IgD-negative memory B cell (primary cell): ENCODE data around the gene PDE8B. TPM values are rescaled to one million over a fixed set of nuclear protein-coding genes. Genes with fewer than 3 reads are reported as not detected.
A peak's percentile ranks its signal among the peaks of the same experiment; 100 is the strongest.

Experiments
- H3K27ac Mint-ChIP-seq, 3 donors: one replicate each; pipeline ENCODE4 v1.8.0; 2020 to 2022; ENCODE audit warnings: mild to moderate bottlenecking in 3 of 3, mixed read lengths in 3 of 3, moderate library complexity in 1 of 3
- H3K27me3 Mint-ChIP-seq: one replicate; pipeline ENCODE4 v1.8.0; 2021; ENCODE audit warnings: mixed read lengths
- H3K36me3 Mint-ChIP-seq: one replicate; pipeline ENCODE4 v1.8.0; 2020; ENCODE audit warnings: mild to moderate bottlenecking, mixed read lengths
- H3K4me1 Mint-ChIP-seq, 3 donors: one replicate each; pipeline ENCODE4 v1.8.0; 2020 to 2022; ENCODE audit warnings: mixed read lengths in 3 of 3, mild to moderate bottlenecking in 1 of 3
- H3K4me3 Mint-ChIP-seq, 4 donors: one replicate each; pipeline ENCODE4 v1.8.0; 2020 to 2022; ENCODE audit warnings: mild to moderate bottlenecking in 4 of 4, mixed read lengths in 4 of 4, moderate library complexity in 3 of 4
- H3K9me3 Mint-ChIP-seq, 3 donors: one replicate each; pipeline ENCODE4 v1.8.0; 2020 to 2021; ENCODE audit warnings: mixed read lengths in 3 of 3, mild to moderate bottlenecking in 1 of 3
- polyA plus RNA-seq: library from polyadenylated mRNA; unstranded; fragments of 300-500 nt; fragmentation: Illumina TruSeq; gene quantifications from one replicate; pipeline ENCODE4 v1.2.3, GENCODE V29; 2021

PDE8B gene
- polyA plus RNA-seq, 1 donor from 2014 or later = not detected

- peak overlapping the region in 1 of 4 donors; percentile 6 for H3K4me3 Mint-ChIP-seq
- H3K27ac Mint-ChIP-seq = no peak overlapping the region
- peaks cover 4% of the 10 kb centered on the region for H3K36me3 Mint-ChIP-seq
- H3K4me1 Mint-ChIP-seq = peaks cover 5 to 7% (median 6%) of the 10 kb centered on the region in 3 donors
- H3K9me3 Mint-ChIP-seq = peaks cover 0 to 3% (median 0%) of the 10 kb centered on the region in 3 donors
- H3K27me3 Mint-ChIP-seq = peaks cover 4% of the 10 kb centered on the region
Observed at GRCh38 chr5:77232574-77233358, 22.3 kb downstream of the PDE8B start.

DNA sequence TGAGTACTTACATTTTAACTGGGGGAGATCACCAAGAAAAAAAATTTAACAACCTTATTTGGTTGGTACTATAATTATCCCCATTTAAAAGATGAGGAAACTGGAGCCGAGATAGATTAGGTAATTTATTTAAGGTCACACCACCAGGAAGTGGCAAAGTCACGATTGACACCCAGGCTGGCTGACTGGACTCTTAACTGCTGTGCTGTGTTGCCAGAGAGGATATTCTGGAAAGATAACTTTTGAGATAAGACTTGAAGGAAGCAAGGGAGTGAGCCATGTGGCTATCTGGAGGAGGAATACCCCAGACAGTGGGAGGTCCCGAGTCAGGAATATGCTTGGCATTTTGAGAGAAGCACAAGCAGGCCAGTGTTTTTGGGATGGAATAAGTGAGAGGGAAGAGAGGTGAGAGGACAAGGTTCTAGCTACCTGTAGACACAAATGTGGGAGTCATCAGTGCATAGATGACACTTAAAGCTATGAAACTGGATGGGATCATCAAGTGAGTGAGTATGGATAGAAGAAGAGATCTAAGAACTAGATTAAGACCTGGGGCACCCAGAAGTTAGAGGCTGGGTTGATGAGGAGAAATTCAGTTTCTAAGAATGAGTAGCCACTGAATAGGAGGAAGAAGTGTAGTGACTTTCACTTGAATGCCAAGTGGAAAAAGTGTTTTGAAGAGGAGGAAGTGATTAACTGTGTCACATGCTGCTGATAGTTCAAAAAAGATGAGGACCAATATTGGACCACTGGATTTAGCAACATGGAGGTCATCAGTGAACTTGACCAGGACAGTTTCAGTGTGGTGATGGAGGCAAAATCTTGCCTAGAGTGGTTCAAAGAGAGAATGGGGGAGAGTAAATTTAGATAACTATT is 25.6 kb downstream of the PDE8B start:
- Mint-ChIP-seq H3K27me3 (peaks cover 9% of the 10 kb centered on the region), H3K27ac (no peak overlapping the region), H3K4me3 (no peak overlapping the region), H3K9me3 (peaks cover 0 to 3% (median 0%) of the 10 kb centered on the region in 3 donors), H3K36me3 (peaks cover 4% of the 10 kb centered on the region), H3K4me1 (peaks cover 4 to 5% (median 4%) of the 10 kb centered on the region in 3 donors)

DNA sequence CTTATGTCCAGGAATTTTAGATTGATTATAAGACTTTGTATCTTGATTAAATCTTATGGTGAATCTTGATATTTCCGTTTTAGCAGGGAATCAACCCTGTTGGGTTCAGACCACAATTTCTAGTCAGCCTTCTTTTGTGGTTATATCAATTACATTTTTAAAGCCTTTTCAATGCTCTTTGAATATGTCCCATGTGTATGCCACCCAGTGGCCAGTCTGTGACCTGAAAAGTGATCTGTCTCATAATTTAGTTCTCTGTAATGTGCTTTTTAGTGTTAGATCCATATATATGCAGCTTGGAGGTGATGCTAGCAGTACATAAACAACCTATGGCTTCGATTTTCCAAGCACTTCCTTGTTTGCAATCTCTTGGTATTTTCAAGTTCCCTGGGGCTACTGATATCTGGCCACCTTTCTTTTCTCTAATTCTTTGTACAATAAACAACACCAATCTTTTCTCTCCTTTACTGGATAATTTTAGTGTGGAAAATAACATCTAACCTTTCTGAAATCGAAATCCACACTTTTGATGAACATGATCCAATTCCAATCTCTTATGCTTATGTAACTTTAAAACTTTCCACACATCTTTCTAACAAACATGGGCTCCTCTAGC is 28.8 kb downstream of the PDE8B start:
- H3K27me3 Mint-ChIP-seq = peaks cover 10% of the 10 kb centered on the region
- H3K36me3 Mint-ChIP-seq = peaks cover 1% of the 10 kb centered on the region
- H3K9me3 Mint-ChIP-seq = peaks cover 0 to 3% (median 0%) of the 10 kb centered on the region in 3 donors
- no peak overlapping the region for H3K27ac Mint-ChIP-seq
- H3K4me1 Mint-ChIP-seq = no peaks in the 10 kb centered on the region
- H3K4me3 Mint-ChIP-seq = no peak overlapping the region

- Mint-ChIP-seq H3K27me3 (peaks cover 6% of the 10 kb centered on the region), H3K4me1 (no peaks in the 10 kb centered on the region), H3K27ac (no peak overlapping the region), H3K4me3 (no peak overlapping the region), H3K9me3 (no peaks in the 10 kb centered on the region), H3K36me3 (peaks cover under 1% of the 10 kb centered on the region)
Observed at GRCh38 chr5:77241444-77241843, 31.0 kb downstream of the PDE8B start.

- Mint-ChIP-seq H3K4me1 (no peaks in the 10 kb centered on the region), H3K36me3 (no peaks in the 10 kb centered on the region), H3K4me3 (no peak overlapping the region), H3K9me3 (no peaks in the 10 kb centered on the region), H3K27me3 (peaks cover 3% of the 10 kb centered on the region), H3K27ac (no peak overlapping the region)
Observed at GRCh38 chr5:77249475-77249874, 39.0 kb downstream of the PDE8B start.

GRCh38 chr5:77250021-77250420 is 39.5 kb downstream of the PDE8B start:
- H3K4me3 Mint-ChIP-seq = no peak overlapping the region
- no peaks in the 10 kb centered on the region for H3K9me3 Mint-ChIP-seq
- no peak overlapping the region for H3K27ac Mint-ChIP-seq
- H3K27me3 Mint-ChIP-seq = peaks cover 3% of the 10 kb centered on the region
- no peaks in the 10 kb centered on the region for H3K4me1 Mint-ChIP-seq
- H3K36me3 Mint-ChIP-seq = no peaks in the 10 kb centered on the region

DNA sequence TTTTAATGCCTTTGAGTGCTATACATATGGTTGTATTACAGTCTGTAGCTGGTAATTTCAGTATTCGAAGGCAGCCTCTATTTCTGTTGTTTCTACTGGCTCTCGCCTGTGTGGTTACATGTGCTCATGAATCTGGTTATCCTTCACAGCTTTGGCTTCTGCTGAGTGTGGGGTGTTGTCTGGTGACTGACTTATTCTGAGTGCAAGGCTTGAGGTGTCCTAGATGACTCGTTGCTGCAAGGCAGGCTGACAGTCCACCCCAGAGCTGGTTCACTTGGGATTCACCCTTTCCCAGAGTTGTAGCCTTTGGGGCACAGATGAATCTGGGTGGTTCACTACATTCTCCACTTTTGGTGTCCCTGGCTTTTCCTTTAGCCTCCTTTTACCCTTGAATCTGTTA is 41.4 kb downstream of the PDE8B start:
- peaks cover 0 to under 1% (median 0%) of the 10 kb centered on the region in 3 donors for H3K9me3 Mint-ChIP-seq
- peaks cover 3% of the 10 kb centered on the region for H3K27me3 Mint-ChIP-seq
- H3K27ac Mint-ChIP-seq = no peak overlapping the region
- H3K36me3 Mint-ChIP-seq = no peaks in the 10 kb centered on the region
- H3K4me3 Mint-ChIP-seq = peak overlapping the region in 1 of 4 donors; percentile 25
- H3K4me1 Mint-ChIP-seq = no peaks in the 10 kb centered on the region

DNA sequence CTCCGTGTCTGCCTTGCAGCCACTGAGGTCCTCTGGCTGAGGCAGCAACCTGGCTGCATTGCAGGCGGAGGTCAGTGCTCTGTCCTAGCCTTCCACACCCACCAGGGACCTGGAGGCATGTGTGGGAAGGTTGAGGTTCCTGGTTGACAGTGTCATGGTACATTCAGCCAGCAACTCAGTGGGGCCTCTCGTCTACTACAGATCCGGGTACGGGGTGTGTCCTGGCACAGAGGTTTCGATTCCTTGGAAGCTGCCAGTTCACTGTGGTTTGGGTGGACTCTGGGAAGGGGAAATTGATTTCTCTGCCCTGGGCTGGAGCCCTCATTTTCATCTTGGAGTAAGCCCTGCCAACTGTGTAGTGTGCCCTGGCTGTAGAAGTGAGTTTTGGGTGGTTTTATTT is 45.1 kb downstream of the PDE8B start:
- peaks cover 8% of the 10 kb centered on the region for H3K27me3 Mint-ChIP-seq
- H3K4me1 Mint-ChIP-seq = no peaks in the 10 kb centered on the region
- peaks cover 0 to 3% (median 0%) of the 10 kb centered on the region in 3 donors for H3K9me3 Mint-ChIP-seq
- H3K4me3 Mint-ChIP-seq = no peak overlapping the region
- no peak overlapping the region for H3K27ac Mint-ChIP-seq
- H3K36me3 Mint-ChIP-seq = no peaks in the 10 kb centered on the region

GRCh38 chr5:77256406-77256805 is 45.9 kb downstream of the PDE8B start:
- Mint-ChIP-seq H3K4me1 (no peaks in the 10 kb centered on the region), H3K36me3 (no peaks in the 10 kb centered on the region), H3K4me3 (no peak overlapping the region), H3K9me3 (peaks cover 0 to 3% (median 0%) of the 10 kb centered on the region in 3 donors), H3K27me3 (peaks cover 8% of the 10 kb centered on the region), H3K27ac (no peak overlapping the region)

DNA sequence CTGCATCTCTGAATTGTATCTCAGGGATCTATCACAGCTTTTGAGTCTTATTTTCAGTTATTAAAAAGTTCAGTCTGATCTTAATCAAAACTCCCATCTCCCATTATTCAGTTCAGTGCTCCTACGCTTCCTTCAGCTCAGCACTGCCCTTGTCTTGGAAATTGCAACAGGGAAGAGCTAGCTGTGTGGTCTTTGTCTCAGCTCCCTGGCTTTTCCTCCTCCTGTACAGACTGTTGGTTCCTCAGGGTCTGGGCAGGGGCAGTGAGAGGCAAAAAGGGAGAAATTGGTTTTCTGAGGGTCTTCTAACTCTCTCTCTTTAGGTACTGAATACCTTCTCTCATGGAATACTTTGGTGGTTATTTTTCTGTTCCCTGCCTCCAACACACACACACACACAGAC is 48.2 kb downstream of the PDE8B start:
- Mint-ChIP-seq H3K27me3 (peaks cover 6% of the 10 kb centered on the region), H3K4me3 (no peak overlapping the region), H3K27ac (no peak overlapping the region), H3K9me3 (peaks cover 0 to 3% (median 0%) of the 10 kb centered on the region in 3 donors), H3K36me3 (no peaks in the 10 kb centered on the region), H3K4me1 (no peaks in the 10 kb centered on the region)

GRCh38 chr5:77259476-77259875 is 49.0 kb downstream of the PDE8B start:
- H3K36me3 Mint-ChIP-seq = no peaks in the 10 kb centered on the region
- H3K27me3 Mint-ChIP-seq = peaks cover 5% of the 10 kb centered on the region
- H3K4me3 Mint-ChIP-seq = no peak overlapping the region
- H3K4me1 Mint-ChIP-seq = no peaks in the 10 kb centered on the region
- peaks cover 0 to 3% (median 0%) of the 10 kb centered on the region in 3 donors for H3K9me3 Mint-ChIP-seq
- peak overlapping the region in 1 of 3 donors; percentile 54 for H3K27ac Mint-ChIP-seq

- Mint-ChIP-seq H3K27ac (no peak overlapping the region), H3K9me3 (no peaks in the 10 kb centered on the region), H3K27me3 (peaks cover 3% of the 10 kb centered on the region), H3K4me1 (no peaks in the 10 kb centered on the region), H3K4me3 (no peak overlapping the region), H3K36me3 (no peaks in the 10 kb centered on the region)
Observed at GRCh38 chr5:77262697-77263096, 52.2 kb downstream of the PDE8B start.

DNA sequence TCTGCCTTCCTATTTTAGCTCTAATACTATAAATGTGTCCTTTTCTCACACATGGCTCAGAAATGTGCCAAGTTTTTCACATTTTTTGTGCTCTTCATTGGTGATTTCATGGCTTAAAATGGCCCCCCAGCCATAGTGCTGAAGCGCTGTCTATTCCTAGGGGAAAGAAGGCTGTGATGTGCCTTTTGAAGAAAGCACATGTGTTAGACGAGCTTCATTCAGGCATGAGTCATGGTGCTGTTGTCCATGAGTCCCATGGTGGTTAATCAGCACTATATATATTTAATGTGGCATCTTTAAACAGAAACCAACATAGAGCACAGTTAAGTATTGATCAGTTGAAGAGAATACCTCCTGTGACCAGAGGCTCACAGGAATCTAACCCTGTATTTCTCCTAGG is 55.8 kb downstream of the PDE8B start:
- H3K27me3 Mint-ChIP-seq = peaks cover 3% of the 10 kb centered on the region
- H3K4me3 Mint-ChIP-seq = no peak overlapping the region
- no peaks in the 10 kb centered on the region for H3K4me1 Mint-ChIP-seq
- no peak overlapping the region for H3K27ac Mint-ChIP-seq
- H3K36me3 Mint-ChIP-seq = no peaks in the 10 kb centered on the region
- H3K9me3 Mint-ChIP-seq = peaks cover 0 to 4% (median 0%) of the 10 kb centered on the region in 3 donors

- Mint-ChIP-seq H3K36me3 (no peaks in the 10 kb centered on the region), H3K4me1 (no peaks in the 10 kb centered on the region), H3K9me3 (peaks cover 0 to 4% (median 0%) of the 10 kb centered on the region in 3 donors), H3K27ac (no peak overlapping the region), H3K4me3 (no peak overlapping the region), H3K27me3 (peaks cover 3% of the 10 kb centered on the region)
Observed at GRCh38 chr5:77267496-77267895, 57.0 kb downstream of the PDE8B start.

- H3K9me3 Mint-ChIP-seq = peaks cover 0 to 6% (median 0%) of the 10 kb centered on the region in 3 donors
- H3K4me3 Mint-ChIP-seq = no peak overlapping the region
- no peaks in the 10 kb centered on the region for H3K36me3 Mint-ChIP-seq
- no peaks in the 10 kb centered on the region for H3K4me1 Mint-ChIP-seq
- H3K27me3 Mint-ChIP-seq = peaks cover 3% of the 10 kb centered on the region
- H3K27ac Mint-ChIP-seq = no peak overlapping the region
Observed at GRCh38 chr5:77272206-77272605, 61.7 kb downstream of the PDE8B start.
